CD8-positive, alpha-beta memory T cell (primary cell): ENCODE data around the gene ATXN1. TPM values are rescaled to one million over a fixed set of nuclear protein-coding genes. Genes with fewer than 3 reads are reported as not detected.

Experiments used
- CTCF ChIA-PET: fragments of 350-600 bp; sonication (Branson Sonifier 250); formaldehyde crosslinking; loops from one replicate; lab custom pipeline; 2021; ENCODE audit warnings: antibody characterized with exemption; lab: Charles Lee
- POLR2A ChIA-PET: fragments of 350-600 bp; sonication (Branson Sonifier 250); formaldehyde crosslinking; loops from one replicate; lab custom pipeline; 2021; ENCODE audit warnings: antibody characterized with exemption; lab: Charles Lee
- DNase-seq, 5 donors: peaks; one replicate each; pipeline versions ENCODE4 v3.0.0 to v3.0.0-alpha.2; 2020 to 2022; ENCODE audit warnings: mixed read lengths in 1 of 5
- H3K27ac ChIP-seq: one replicate; pipeline ENCODE4 v1.7.0; 2013; ENCODE audit warnings: low read depth, mild to moderate bottlenecking, low read length, moderate library complexity
- H3K27me3 ChIP-seq: 2 replicates; pipeline ENCODE4 v1.7.0; 2013; ENCODE audit warnings: low read length, mild to moderate bottlenecking; ENCODE audit not compliant: insufficient read depth, poor library complexity, severe bottlenecking
- H3K36me3 ChIP-seq: 2 replicates; pipeline ENCODE4 v1.7.0; 2013; ENCODE audit warnings: mild to moderate bottlenecking, low read length, moderate library complexity; ENCODE audit not compliant: insufficient read depth
- H3K4me1 ChIP-seq: 2 replicates; pipeline ENCODE4 v1.7.0; 2013; ENCODE audit warnings: mild to moderate bottlenecking, low read length, moderate library complexity; ENCODE audit not compliant: insufficient read depth
- H3K4me3 ChIP-seq: 2 replicates; pipeline ENCODE4 v1.7.0; 2013; ENCODE audit warnings: mild to moderate bottlenecking, low read length
- H3K9me3 ChIP-seq: 2 replicates; pipeline ENCODE4 v1.7.0; 2013; ENCODE audit warnings: mild to moderate bottlenecking, low read length
- H3K27ac Mint-ChIP-seq, 8 donors: one replicate each; pipeline ENCODE4 v1.8.0; 2020 to 2021; ENCODE audit warnings: mixed read lengths in 8 of 8, mild to moderate bottlenecking in 6 of 8, inconsistent platforms in 3 of 8, moderate library complexity in 3 of 8
- H3K27me3 Mint-ChIP-seq, 2 donors: one replicate each; pipeline ENCODE4 v1.8.0; 2020 to 2021; ENCODE audit warnings: mixed read lengths in 2 of 2, mild to moderate bottlenecking in 1 of 2, moderate library complexity in 1 of 2
- H3K36me3 Mint-ChIP-seq, 3 donors: one replicate each; pipeline ENCODE4 v1.8.0; 2020 to 2021; ENCODE audit warnings: mixed read lengths in 3 of 3, inconsistent platforms in 1 of 3, mild to moderate bottlenecking in 1 of 3
- H3K4me1 Mint-ChIP-seq, 3 donors: one replicate each; pipeline ENCODE4 v1.8.0; 2020 to 2021; ENCODE audit warnings: mixed read lengths in 3 of 3, inconsistent platforms in 1 of 3, mild to moderate bottlenecking in 1 of 3
- H3K4me3 Mint-ChIP-seq, 7 donors: one replicate each; pipeline ENCODE4 v1.8.0; 2020 to 2021; ENCODE audit warnings: mixed read lengths in 7 of 7, mild to moderate bottlenecking in 6 of 7, moderate library complexity in 4 of 7, inconsistent platforms in 2 of 7
- H3K9me3 Mint-ChIP-seq, 5 donors: one replicate each; pipeline ENCODE4 v1.8.0; 2020 to 2022; ENCODE audit warnings: mixed read lengths in 5 of 5, mild to moderate bottlenecking in 3 of 5, moderate library complexity in 2 of 5, inconsistent platforms in 1 of 5
- polyA plus RNA-seq: library from polyadenylated mRNA; unstranded; fragments of 300-500 nt; fragmentation: Illumina TruSeq; gene quantifications from one replicate; pipeline ENCODE4 v1.2.3, GENCODE V29; 2021
- total RNA-seq, 2 experiments: library from RNA; stranded (reverse); gene quantifications; one replicate each; pipeline ENCODE4 v1.2.3, GENCODE V29; 2021

ATXN1 gene
- total and polyA plus RNA-seq, 3 experiments from 2014 or later = 20.0 to 114 (median 111) TPM

- Mint-ChIP-seq H3K36me3 (peaks cover 1 to 14% (median 4%) of the 10 kb centered on the region in 3 donors), H3K4me1 (peaks cover 32 to 60% (median 48%) of the 10 kb centered on the region in 3 donors), H3K27ac (peak overlapping the region in 4 of 8 donors; percentile 12 to 79 (median 36)), H3K27me3 (peaks cover 0 to 5% of the 10 kb centered on the region in 2 donors), H3K9me3 (peaks cover 0 to 2% (median 0%) of the 10 kb centered on the region in 5 donors), H3K4me3 (peak overlapping the region in 4 of 7 donors; percentile 2 to 24 (median 3))
- POLR2A ChIA-PET = no interaction called here
- CTCF ChIA-PET = interaction anchor here (0.8 to 2.0 kb wide), 2 partner anchors 9 to 260 kb away, joined by 3 to 7 read pairs; no protein-coding TSS in a partner anchor
- Histone ChIP-seq H3K27ac (no peak overlapping the region), H3K36me3 (no peaks in the 10 kb centered on the region), H3K9me3 (no peaks in the 10 kb centered on the region), H3K27me3 (no peaks in the 10 kb centered on the region), H3K4me3 (no peak overlapping the region), H3K4me1 (peaks cover 17% of the 10 kb centered on the region)
- no peak for DNase-seq
These were observed 258.0 kb downstream of the ATXN1 start for GRCh38 chr6:16503241-16503775.

GRCh38 chr6:16498957-16499356 is 262.3 kb downstream of the ATXN1 start:
- H3K27ac Mint-ChIP-seq = no peak overlapping the region
- no peak overlapping the region for H3K4me3 Mint-ChIP-seq
- H3K36me3 ChIP-seq = no peaks in the 10 kb centered on the region
- H3K27ac ChIP-seq = no peak overlapping the region
- H3K27me3 Mint-ChIP-seq = peaks cover 0 to 5% of the 10 kb centered on the region in 2 donors
- H3K4me1 ChIP-seq = peaks cover 8% of the 10 kb centered on the region
- POLR2A ChIA-PET = no interaction called here
- peaks cover 8 to 26% (median 15%) of the 10 kb centered on the region in 3 donors for H3K36me3 Mint-ChIP-seq
- peaks cover 0 to 2% (median 0%) of the 10 kb centered on the region in 5 donors for H3K9me3 Mint-ChIP-seq
- H3K4me1 Mint-ChIP-seq = peaks cover 27 to 67% (median 48%) of the 10 kb centered on the region in 3 donors
- CTCF ChIA-PET = interaction anchor here (1.1 kb wide), 1 partner anchor 19 kb away, joined by 3 read pairs; no protein-coding TSS in a partner anchor
- no peak overlapping the region for H3K4me3 ChIP-seq
- H3K9me3 ChIP-seq = no peaks in the 10 kb centered on the region
- H3K27me3 ChIP-seq = no peaks in the 10 kb centered on the region
- no peak for DNase-seq

GRCh38 chr6:16498237-16498636 is 263.0 kb downstream of the ATXN1 start:
- Mint-ChIP-seq H3K4me1 (peaks cover 24 to 65% (median 44%) of the 10 kb centered on the region in 3 donors), H3K27me3 (peaks cover 0 to 2% of the 10 kb centered on the region in 2 donors), H3K9me3 (peaks cover 0 to 2% (median 0%) of the 10 kb centered on the region in 5 donors), H3K36me3 (peaks cover 8 to 26% (median 15%) of the 10 kb centered on the region in 3 donors), H3K4me3 (no peak overlapping the region), H3K27ac (peak overlapping the region in 3 of 8 donors; percentile 3 to 77 (median 35))
- no peak overlapping the region for H3K4me3 ChIP-seq
- no peaks in the 10 kb centered on the region for H3K36me3 ChIP-seq
- H3K4me1 ChIP-seq = peaks cover 2% of the 10 kb centered on the region
- H3K27me3 ChIP-seq = no peaks in the 10 kb centered on the region
- POLR2A ChIA-PET = no interaction called here
- no peaks in the 10 kb centered on the region for H3K9me3 ChIP-seq
- no peak overlapping the region for H3K27ac ChIP-seq
- CTCF ChIA-PET = interaction anchor here (1.1 kb wide), 1 partner anchor 20 kb away, joined by 3 read pairs; no protein-coding TSS in a partner anchor
- DNase-seq = no peak

GRCh38 chr6:16496991-16497801 is 264.1 kb downstream of the ATXN1 start:
- Histone ChIP-seq H3K4me3 (no peak overlapping the region), H3K36me3 (no peaks in the 10 kb centered on the region), H3K9me3 (no peaks in the 10 kb centered on the region), H3K4me1 (no peaks in the 10 kb centered on the region), H3K27me3 (no peaks in the 10 kb centered on the region), H3K27ac (no peak overlapping the region)
- Mint-ChIP-seq H3K9me3 (peaks cover 0 to 2% (median 0%) of the 10 kb centered on the region in 5 donors), H3K27ac (peak overlapping the region in 2 of 8 donors; percentile 20 to 25), H3K4me1 (peaks cover 27 to 63% (median 47%) of the 10 kb centered on the region in 3 donors), H3K36me3 (peaks cover 8 to 28% (median 15%) of the 10 kb centered on the region in 3 donors), H3K4me3 (no peak overlapping the region), H3K27me3 (no peaks in the 10 kb centered on the region)
- no peak for DNase-seq
- ChIA-PET POLR2A (interaction anchor here (0.7 to 1.0 kb wide), 2 partner anchors 262 to 282 kb away, joined by 3 read pairs; no protein-coding TSS in a partner anchor), CTCF (no interaction called here)

- no peak overlapping the region for H3K27ac ChIP-seq
- CTCF ChIA-PET = no interaction called here
- H3K27me3 ChIP-seq = no peaks in the 10 kb centered on the region
- Mint-ChIP-seq H3K4me1 (peaks cover 29 to 68% (median 44%) of the 10 kb centered on the region in 3 donors), H3K9me3 (no peaks in the 10 kb centered on the region), H3K4me3 (no peak overlapping the region), H3K27ac (peak overlapping the region in 1 of 8 donors; percentile 61), H3K27me3 (no peaks in the 10 kb centered on the region), H3K36me3 (peaks cover 8 to 22% (median 15%) of the 10 kb centered on the region in 3 donors)
- no peak for DNase-seq
- H3K4me1 ChIP-seq = no peaks in the 10 kb centered on the region
- POLR2A ChIA-PET = interaction anchor here (1.0 kb wide), 1 partner anchor 263 kb away, joined by 3 read pairs; no protein-coding TSS in a partner anchor
- H3K9me3 ChIP-seq = no peaks in the 10 kb centered on the region
- no peaks in the 10 kb centered on the region for H3K36me3 ChIP-seq
- H3K4me3 ChIP-seq = no peak overlapping the region
These were observed 265.1 kb downstream of the ATXN1 start for GRCh38 chr6:16496210-16496609.

- Histone ChIP-seq H3K9me3 (no peaks in the 10 kb centered on the region), H3K4me1 (no peaks in the 10 kb centered on the region), H3K27me3 (no peaks in the 10 kb centered on the region), H3K4me3 (no peak overlapping the region), H3K27ac (no peak overlapping the region), H3K36me3 (no peaks in the 10 kb centered on the region)
- H3K4me3 Mint-ChIP-seq = no peak overlapping the region
- peak overlapping the region in 5 of 8 donors; percentile 4 to 81 (median 64) for H3K27ac Mint-ChIP-seq
- no peaks in the 10 kb centered on the region for H3K9me3 Mint-ChIP-seq
- DNase-seq = no peak
- POLR2A ChIA-PET = interaction anchor here (1.0 kb wide), 1 partner anchor 9 kb away, joined by 3 read pairs; no protein-coding TSS in a partner anchor
- H3K4me1 Mint-ChIP-seq = peaks cover 38 to 79% (median 55%) of the 10 kb centered on the region in 3 donors
- H3K27me3 Mint-ChIP-seq = no peaks in the 10 kb centered on the region
- H3K36me3 Mint-ChIP-seq = peaks cover 8 to 20% (median 15%) of the 10 kb centered on the region in 3 donors
- CTCF ChIA-PET = interaction anchor here (0.9 to 1.2 kb wide), 2 partner anchors 19 to 226 kb away, joined by 3 read pairs; no protein-coding TSS in a partner anchor
These were observed 266.5 kb downstream of the ATXN1 start for GRCh38 chr6:16494793-16495192.

- DNase-seq = no peak
- no peak overlapping the region for H3K27ac ChIP-seq
- H3K36me3 ChIP-seq = no peaks in the 10 kb centered on the region
- Mint-ChIP-seq H3K27ac (peak overlapping the region in 2 of 8 donors; percentile 8 to 11), H3K9me3 (no peaks in the 10 kb centered on the region), H3K27me3 (no peaks in the 10 kb centered on the region), H3K4me3 (no peak overlapping the region), H3K4me1 (peaks cover 47 to 83% (median 65%) of the 10 kb centered on the region in 3 donors), H3K36me3 (peaks cover 8 to 14% (median 11%) of the 10 kb centered on the region in 3 donors)
- no peak overlapping the region for H3K4me3 ChIP-seq
- no peaks in the 10 kb centered on the region for H3K9me3 ChIP-seq
- H3K27me3 ChIP-seq = no peaks in the 10 kb centered on the region
- peaks cover 8% of the 10 kb centered on the region for H3K4me1 ChIP-seq
- ChIA-PET POLR2A (no interaction called here), CTCF (interaction anchor here (1.0 to 1.5 kb wide), 3 partner anchors 20 to 277 kb away, joined by 4 to 8 read pairs (median 5); no protein-coding TSS in a partner anchor)
These were observed 267.5 kb downstream of the ATXN1 start for GRCh38 chr6:16493802-16494201.
